ENCODE data around the gene P2RY6. TPM values are rescaled to one million over a fixed set of nuclear protein-coding genes. Genes with fewer than 3 reads are reported as not detected.

The P2RY6 gene
- total and polyA plus RNA-seq, 4 donors: 0.50 to 1.4 (median 0.81) TPM

DNA sequence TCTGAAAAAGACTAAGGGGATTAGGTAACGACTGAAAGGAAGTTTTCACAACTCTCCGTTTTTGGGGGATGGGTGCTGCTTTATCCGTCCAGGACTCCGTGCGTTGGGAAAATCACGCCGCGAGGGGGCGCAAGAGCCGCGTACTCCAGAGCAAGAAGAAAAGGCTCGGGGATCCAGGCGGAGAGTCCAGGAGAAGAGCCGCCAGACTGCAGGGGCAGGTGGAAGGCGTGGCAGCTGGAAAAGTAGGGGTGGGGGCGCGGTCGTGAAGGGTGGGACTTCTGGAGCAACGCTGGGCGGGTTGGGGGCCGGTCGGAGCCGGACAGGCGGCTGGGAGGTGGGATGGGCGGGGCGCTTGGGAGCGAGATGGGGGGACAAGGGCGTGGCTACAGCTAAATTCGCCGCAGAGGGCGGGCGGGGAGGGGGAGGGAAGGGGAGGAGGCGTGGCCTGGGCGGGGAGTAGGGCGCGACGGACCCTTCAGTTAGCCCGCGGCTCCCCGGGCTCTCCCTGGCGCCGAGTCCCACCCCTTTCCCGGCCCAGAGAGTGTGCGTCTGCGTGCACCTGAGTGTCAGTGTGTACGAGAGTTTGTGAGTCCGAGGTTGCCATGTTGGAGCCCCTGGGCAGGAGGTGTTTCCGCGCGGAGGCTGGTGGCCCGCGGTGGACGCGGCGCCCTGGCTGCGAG, 35.3 kb downstream of the P2RY6 start:
- H3K4me3 ChIP-seq (ENCODE audit: low read depth, low read length): peak overlapping the region; percentile 73
- peaks cover 22% of the 10 kb centered on the region for H3K36me3 ChIP-seq (ENCODE audit: control insufficient read depth, insufficient read depth, low read length)
- H3K9me3 ChIP-seq (ENCODE audit: control insufficient read depth, insufficient read depth, low read length): no peaks in the 10 kb centered on the region
- H3K4me1 ChIP-seq (ENCODE audit: control insufficient read depth, insufficient read depth, low read length): peaks cover 52% of the 10 kb centered on the region
- H3K27ac ChIP-seq (ENCODE audit: low read depth, low read length): peak overlapping the region; percentile 96
- DNase-seq (ENCODE audit: low read depth in 4 of 6, low spot score in 6 of 6): peak; percentile 88 to 98 (median 92)
- WGBS (ENCODE audit: insufficient coverage): 0% methylated on average over 56 of the region's 56 CpGs
- no peaks in the 10 kb centered on the region for H3K27me3 ChIP-seq (ENCODE audit: control insufficient read depth, insufficient read depth, low read length)

DNA sequence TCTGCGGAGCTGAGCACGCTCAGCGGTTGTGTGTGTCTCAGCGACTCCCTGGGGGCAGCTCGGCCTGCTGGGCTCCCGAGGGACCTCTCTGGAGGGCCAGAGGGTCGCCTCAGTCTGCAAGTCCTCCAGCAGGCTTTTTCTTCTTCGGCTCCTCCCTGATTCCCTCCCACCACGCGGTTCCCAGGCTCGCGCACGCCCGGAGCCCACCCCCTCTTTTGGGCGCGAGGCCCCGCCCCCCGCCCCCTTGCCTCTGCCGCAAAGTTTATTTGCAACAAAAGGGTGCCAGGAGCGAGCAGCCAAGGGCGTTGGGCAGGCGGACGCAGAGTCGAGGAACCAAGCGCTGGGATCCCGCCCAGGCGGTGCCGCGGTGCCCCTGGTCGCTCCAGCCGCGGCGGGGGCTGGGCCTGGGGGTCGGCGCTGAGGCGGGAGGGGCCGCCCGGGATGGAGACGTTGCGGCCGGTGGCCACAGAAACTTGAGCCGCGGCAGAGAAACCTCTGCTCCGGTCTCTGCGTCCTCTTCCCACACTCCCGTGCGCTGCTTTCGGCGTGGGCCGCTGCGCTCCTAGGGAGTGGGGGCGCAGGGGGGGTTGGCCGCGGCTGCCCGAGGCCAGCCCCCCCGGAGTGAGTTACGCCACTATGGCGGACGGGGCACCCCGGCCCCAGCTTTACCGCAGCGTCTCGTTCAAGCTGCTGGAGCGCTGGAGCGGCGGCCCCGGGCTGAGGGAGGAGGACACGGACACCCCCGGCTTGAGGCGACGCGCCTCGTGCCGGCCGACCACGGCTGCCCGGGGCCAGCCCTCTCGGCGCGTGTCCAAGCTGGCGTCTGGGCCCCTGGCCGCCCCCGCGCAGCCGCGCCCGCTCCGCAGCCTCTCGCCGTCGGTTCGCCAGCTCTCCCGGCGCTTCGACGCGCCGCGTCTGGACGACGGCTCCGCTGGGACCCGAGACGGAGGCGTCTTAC, 36.1 kb downstream of the P2RY6 start, which contains the start of gene ARHGEF17:
TSS of gene ARHGEF17 (plus strand) at position 274 of the 958 bp plus-strand sequence. CDS start at position 637, 363 bp downstream.
- Histone ChIP-seq H3K36me3 (ENCODE audit: control insufficient read depth, insufficient read depth, low read length) (peaks cover 22% of the 10 kb centered on the region), H3K27ac (ENCODE audit: low read depth, low read length) (peak within 1 kb of the TSS; percentile 96), H3K4me3 (ENCODE audit: low read depth, low read length) (peak within 1 kb of the TSS; percentile 73), H3K9me3 (ENCODE audit: control insufficient read depth, insufficient read depth, low read length) (no peaks in the 10 kb centered on the region), H3K4me1 (ENCODE audit: control insufficient read depth, insufficient read depth, low read length) (peaks cover 60% of the 10 kb centered on the region), H3K27me3 (ENCODE audit: control insufficient read depth, insufficient read depth, low read length) (no peaks in the 10 kb centered on the region)
- WGBS (ENCODE audit: insufficient coverage): under 1% methylated on average over 105 of the region's 105 CpGs
- DNase-seq (ENCODE audit: low read depth in 4 of 6, low spot score in 6 of 6): peak in 4 of 6 donors; percentile 68 to 95 (median 80)

DNA sequence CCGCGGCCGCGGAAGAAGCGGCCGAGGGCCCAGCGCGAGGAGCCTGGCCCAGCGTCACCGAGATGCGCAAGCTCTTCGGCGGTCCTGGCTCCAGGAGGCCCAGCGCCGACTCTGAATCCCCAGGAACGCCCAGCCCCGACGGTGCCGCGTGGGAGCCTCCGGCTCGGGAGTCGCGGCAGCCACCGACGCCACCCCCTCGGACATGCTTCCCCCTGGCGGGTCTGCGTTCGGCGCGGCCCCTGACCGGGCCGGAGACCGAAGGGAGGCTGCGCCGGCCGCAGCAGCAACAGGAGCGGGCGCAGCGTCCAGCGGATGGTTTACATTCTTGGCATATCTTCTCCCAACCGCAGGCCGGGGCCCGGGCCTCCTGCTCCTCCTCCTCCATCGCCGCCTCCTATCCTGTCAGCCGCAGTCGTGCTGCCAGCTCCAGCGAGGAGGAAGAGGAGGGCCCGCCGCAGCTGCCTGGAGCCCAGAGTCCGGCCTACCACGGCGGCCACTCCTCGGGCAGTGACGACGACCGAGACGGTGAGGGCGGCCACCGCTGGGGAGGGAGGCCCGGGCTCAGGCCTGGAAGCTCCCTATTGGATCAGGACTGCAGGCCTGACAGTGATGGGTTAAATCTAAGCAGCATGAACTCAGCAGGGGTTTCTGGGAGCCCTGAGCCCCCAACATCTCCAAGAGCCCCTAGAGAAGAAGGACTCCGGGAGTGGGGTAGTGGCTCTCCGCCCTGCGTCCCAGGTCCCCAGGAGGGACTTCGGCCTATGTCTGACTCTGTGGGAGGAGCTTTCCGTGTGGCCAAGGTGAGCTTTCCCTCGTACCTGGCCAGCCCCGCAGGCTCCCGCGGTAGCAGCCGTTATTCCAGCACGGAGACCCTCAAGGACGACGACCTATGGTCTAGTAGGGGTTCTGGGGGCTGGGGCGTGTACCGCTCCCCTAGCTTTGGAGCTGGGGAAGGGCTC, 37.1 kb downstream of the P2RY6 start:
- Histone ChIP-seq H3K27me3 (ENCODE audit: control insufficient read depth, insufficient read depth, low read length) (no peaks in the 10 kb centered on the region), H3K27ac (ENCODE audit: low read depth, low read length) (peak overlapping the region; percentile 89), H3K4me1 (ENCODE audit: control insufficient read depth, insufficient read depth, low read length) (peaks cover 70% of the 10 kb centered on the region), H3K4me3 (ENCODE audit: low read depth, low read length) (peak overlapping the region; percentile 51), H3K9me3 (ENCODE audit: control insufficient read depth, insufficient read depth, low read length) (no peaks in the 10 kb centered on the region), H3K36me3 (ENCODE audit: control insufficient read depth, insufficient read depth, low read length) (peaks cover 24% of the 10 kb centered on the region)
- 6% methylated on average over 78 of the region's 78 CpGs for WGBS (ENCODE audit: insufficient coverage)
- DNase-seq (ENCODE audit: low read depth in 4 of 6, low spot score in 6 of 6): peak in 2 of 6 donors; percentile 41 to 79

DNA sequence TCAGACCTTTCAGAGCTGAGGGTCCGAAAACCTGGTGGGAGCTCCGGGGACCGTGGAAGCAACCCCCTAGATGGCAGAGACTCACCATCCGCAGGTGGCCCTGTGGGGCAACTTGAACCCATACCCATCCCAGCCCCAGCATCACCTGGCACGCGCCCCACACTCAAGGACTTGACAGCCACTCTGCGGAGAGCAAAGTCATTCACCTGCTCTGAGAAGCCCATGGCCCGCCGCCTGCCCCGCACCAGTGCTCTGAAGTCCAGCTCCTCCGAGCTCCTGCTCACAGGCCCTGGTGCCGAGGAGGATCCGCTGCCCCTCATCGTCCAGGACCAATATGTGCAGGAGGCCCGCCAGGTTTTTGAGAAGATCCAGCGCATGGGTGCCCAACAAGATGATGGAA, 37.9 kb downstream of the P2RY6 start:
- Histone ChIP-seq H3K27me3 (ENCODE audit: control insufficient read depth, insufficient read depth, low read length) (no peaks in the 10 kb centered on the region), H3K4me1 (ENCODE audit: control insufficient read depth, insufficient read depth, low read length) (peaks cover 78% of the 10 kb centered on the region), H3K36me3 (ENCODE audit: control insufficient read depth, insufficient read depth, low read length) (peaks cover 28% of the 10 kb centered on the region), H3K4me3 (ENCODE audit: low read depth, low read length) (peak overlapping the region; percentile 51), H3K9me3 (ENCODE audit: control insufficient read depth, insufficient read depth, low read length) (no peaks in the 10 kb centered on the region), H3K27ac (ENCODE audit: low read depth, low read length) (peak overlapping the region; percentile 89)
- no peak for DNase-seq (ENCODE audit: low read depth in 4 of 6, low spot score in 6 of 6)
- WGBS (ENCODE audit: insufficient coverage): 88% methylated on average over 16 of the region's 16 CpGs

DNA sequence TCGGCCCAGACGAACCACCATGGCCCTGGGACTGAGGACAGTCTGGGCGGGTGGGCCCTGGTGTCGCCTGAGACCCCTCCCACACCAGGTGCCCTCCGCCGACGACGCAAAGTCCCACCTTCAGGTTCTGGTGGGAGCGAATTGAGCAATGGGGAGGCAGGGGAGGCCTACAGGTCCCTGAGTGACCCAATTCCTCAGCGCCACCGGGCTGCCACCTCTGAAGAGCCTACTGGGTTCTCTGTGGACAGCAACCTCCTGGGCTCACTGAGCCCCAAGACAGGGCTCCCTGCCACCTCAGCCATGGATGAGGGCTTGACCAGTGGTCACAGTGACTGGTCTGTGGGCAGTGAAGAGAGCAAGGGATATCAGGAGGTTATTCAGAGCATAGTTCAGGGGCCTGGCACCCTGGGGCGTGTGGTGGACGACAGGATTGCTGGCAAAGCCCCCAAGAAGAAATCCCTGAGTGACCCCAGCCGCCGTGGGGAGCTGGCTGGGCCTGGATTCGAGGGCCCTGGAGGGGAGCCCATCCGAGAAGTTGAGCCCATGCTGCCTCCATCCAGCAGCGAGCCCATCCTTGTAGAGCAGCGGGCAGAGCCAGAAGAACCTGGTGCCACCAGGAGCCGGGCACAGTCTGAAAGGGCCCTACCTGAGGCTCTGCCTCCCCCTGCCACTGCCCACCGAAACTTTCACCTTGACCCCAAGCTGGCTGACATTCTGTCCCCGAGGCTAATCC, 38.7 kb downstream of the P2RY6 start:
- WGBS (ENCODE audit: insufficient coverage): 84% methylated on average over 22 of the region's 22 CpGs
- peak overlapping the region; percentile 92 for H3K27ac ChIP-seq (ENCODE audit: low read depth, low read length)
- peak overlapping the region; percentile 38 for H3K4me3 ChIP-seq (ENCODE audit: low read depth, low read length)
- H3K4me1 ChIP-seq (ENCODE audit: control insufficient read depth, insufficient read depth, low read length): peaks cover 86% of the 10 kb centered on the region
- no peak for DNase-seq (ENCODE audit: low read depth in 4 of 6, low spot score in 6 of 6)
- no peaks in the 10 kb centered on the region for H3K9me3 ChIP-seq (ENCODE audit: control insufficient read depth, insufficient read depth, low read length)
- no peaks in the 10 kb centered on the region for H3K27me3 ChIP-seq (ENCODE audit: control insufficient read depth, insufficient read depth, low read length)
- H3K36me3 ChIP-seq (ENCODE audit: control insufficient read depth, insufficient read depth, low read length): peaks cover 28% of the 10 kb centered on the region

DNA sequence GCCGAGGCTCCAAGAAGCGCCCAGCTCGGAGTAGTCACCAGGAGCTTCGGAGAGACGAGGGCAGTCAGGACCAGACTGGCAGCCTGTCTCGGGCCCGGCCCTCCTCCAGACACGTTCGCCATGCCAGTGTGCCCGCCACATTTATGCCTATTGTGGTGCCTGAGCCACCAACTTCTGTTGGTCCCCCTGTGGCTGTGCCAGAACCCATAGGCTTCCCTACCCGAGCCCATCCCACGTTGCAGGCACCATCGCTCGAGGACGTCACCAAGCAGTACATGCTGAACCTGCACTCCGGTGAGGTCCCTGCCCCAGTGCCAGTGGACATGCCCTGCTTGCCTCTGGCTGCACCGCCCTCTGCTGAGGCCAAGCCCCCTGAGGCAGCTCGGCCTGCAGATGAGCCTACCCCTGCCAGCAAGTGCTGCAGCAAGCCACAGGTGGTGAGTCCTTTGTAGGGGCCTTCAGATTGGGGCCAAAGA, 39.3 kb downstream of the P2RY6 start:
- 71% methylated on average over 18 of the region's 18 CpGs for WGBS (ENCODE audit: insufficient coverage)
- Histone ChIP-seq H3K27me3 (ENCODE audit: control insufficient read depth, insufficient read depth, low read length) (no peaks in the 10 kb centered on the region), H3K36me3 (ENCODE audit: control insufficient read depth, insufficient read depth, low read length) (peaks cover 28% of the 10 kb centered on the region), H3K4me1 (ENCODE audit: control insufficient read depth, insufficient read depth, low read length) (peaks cover 89% of the 10 kb centered on the region), H3K27ac (ENCODE audit: low read depth, low read length) (peak overlapping the region; percentile 92), H3K9me3 (ENCODE audit: control insufficient read depth, insufficient read depth, low read length) (no peaks in the 10 kb centered on the region), H3K4me3 (ENCODE audit: low read depth, low read length) (peak overlapping the region; percentile 38)
- no peak for DNase-seq (ENCODE audit: low read depth in 4 of 6, low spot score in 6 of 6)

DNA sequence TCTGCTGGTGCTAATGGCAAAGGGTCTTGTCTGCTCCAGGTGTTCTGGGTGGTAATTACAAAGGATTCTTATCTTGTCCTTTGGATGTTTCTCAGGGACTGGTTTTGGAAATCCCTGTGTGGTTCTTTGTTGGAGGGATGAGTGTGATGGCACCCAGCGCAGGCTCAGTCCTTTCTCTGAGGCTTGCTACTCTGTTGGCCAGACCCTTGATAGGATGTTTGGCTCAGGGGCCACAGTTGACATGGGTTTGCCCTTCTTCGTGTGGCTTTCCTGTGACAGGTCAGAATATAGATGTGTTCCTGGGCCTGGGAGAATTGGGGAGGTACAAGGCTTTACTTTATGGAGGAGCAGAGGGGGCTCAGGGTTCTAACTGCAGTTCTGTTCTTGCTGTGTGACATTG, 39.9 kb downstream of the P2RY6 start:
- DNase-seq (ENCODE audit: low read depth in 4 of 6, low spot score in 6 of 6): no peak
- H3K9me3 ChIP-seq (ENCODE audit: control insufficient read depth, insufficient read depth, low read length): no peaks in the 10 kb centered on the region
- H3K27ac ChIP-seq (ENCODE audit: low read depth, low read length): peak overlapping the region; percentile 92
- peaks cover 28% of the 10 kb centered on the region for H3K36me3 ChIP-seq (ENCODE audit: control insufficient read depth, insufficient read depth, low read length)
- 36% methylated on average over 2 of the region's 2 CpGs for WGBS (ENCODE audit: insufficient coverage)
- H3K4me1 ChIP-seq (ENCODE audit: control insufficient read depth, insufficient read depth, low read length): peaks cover 91% of the 10 kb centered on the region
- H3K4me3 ChIP-seq (ENCODE audit: low read depth, low read length): peak overlapping the region; percentile 38
- no peaks in the 10 kb centered on the region for H3K27me3 ChIP-seq (ENCODE audit: control insufficient read depth, insufficient read depth, low read length)

DNA sequence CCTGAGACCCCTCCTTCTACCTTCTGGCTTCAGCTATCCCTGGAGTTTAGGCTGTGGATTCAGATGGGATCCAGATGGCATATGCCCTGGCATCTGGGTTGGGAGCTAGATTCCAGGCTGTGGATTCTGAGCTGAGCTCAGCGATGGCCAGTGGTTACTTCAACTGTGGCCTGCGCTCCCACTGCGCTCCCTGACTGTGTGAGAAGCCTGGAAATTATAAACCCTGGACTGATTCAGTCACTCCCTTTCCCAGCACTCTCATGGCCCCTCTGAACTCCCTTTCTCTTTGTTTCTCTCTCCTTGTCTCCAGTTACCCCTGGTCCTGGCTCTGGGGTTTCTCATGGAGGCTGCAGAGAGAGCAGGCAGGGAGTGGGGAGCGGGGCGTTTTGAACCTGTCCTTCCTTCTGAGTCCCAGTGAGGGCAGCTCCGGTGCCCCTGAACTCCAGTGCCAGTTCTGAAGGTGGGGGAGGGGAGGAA, 40.8 kb downstream of the P2RY6 start:
- Histone ChIP-seq H3K9me3 (ENCODE audit: control insufficient read depth, insufficient read depth, low read length) (no peaks in the 10 kb centered on the region), H3K4me3 (ENCODE audit: low read depth, low read length) (peak overlapping the region; percentile 38), H3K4me1 (ENCODE audit: control insufficient read depth, insufficient read depth, low read length) (peaks cover 94% of the 10 kb centered on the region), H3K27ac (ENCODE audit: low read depth, low read length) (peak overlapping the region; percentile 92), H3K27me3 (ENCODE audit: control insufficient read depth, insufficient read depth, low read length) (no peaks in the 10 kb centered on the region), H3K36me3 (ENCODE audit: control insufficient read depth, insufficient read depth, low read length) (peaks cover 28% of the 10 kb centered on the region)
- DNase-seq (ENCODE audit: low read depth in 4 of 6, low spot score in 6 of 6): peak in 1 of 6 donors; percentile 54
- 42% methylated on average over 2 of the region's 6 CpGs for WGBS (ENCODE audit: insufficient coverage)
